WTC11 (cell line): ENCODE measurements around the gene BCL11A. TPM values are rescaled to one million over a fixed set of nuclear protein-coding genes. Genes with fewer than 3 reads are reported as not detected.

Experiments used
- ATAC-seq: fragments of 200-7000 bp; cut with Tn5 transposase; 2 replicates; pipeline ENCODE4 v1.10.0; 2021; ENCODE audit warnings: mild to moderate bottlenecking, moderate library complexity
- CTCF ChIA-PET: fragments of 300-600 bp; sonication (Branson Sonifier 250); formaldehyde crosslinking; loops from one replicate; lab custom pipeline; 2021; ENCODE audit warnings: antibody characterized with exemption; lab: Charles Lee
- POLR2A ChIA-PET: fragments of 350-600 bp; sonication (Branson Sonifier 250); formaldehyde crosslinking; loops from one replicate; lab custom pipeline; 2021; ENCODE audit warnings: antibody characterized with exemption; lab: Charles Lee
- DNase-seq: peaks from one replicate; pipeline ENCODE4 v3.0.0; 2021; ENCODE audit warnings: low spot score
- H3K27ac Mint-ChIP-seq: 2 replicates; pipeline ENCODE4 v1.8.0; 2021; ENCODE audit warnings: mixed read lengths
- H3K27me3 Mint-ChIP-seq: 2 replicates; pipeline ENCODE4 v1.8.0; 2021; ENCODE audit warnings: low read depth, mild to moderate bottlenecking, moderate library complexity, mixed read lengths
- H3K36me3 Mint-ChIP-seq: 2 replicates; pipeline ENCODE4 v1.8.0; 2021; ENCODE audit warnings: mixed read lengths
- H3K4me1 Mint-ChIP-seq: 2 replicates; pipeline ENCODE4 v1.8.0; 2022; ENCODE audit warnings: mixed read lengths
- H3K4me3 Mint-ChIP-seq: 2 replicates; pipeline ENCODE4 v1.8.0; 2021; ENCODE audit warnings: mild to moderate bottlenecking, moderate library complexity, mixed read lengths
- H3K9me3 Mint-ChIP-seq: 2 replicates; pipeline ENCODE4 v1.8.0; 2021; ENCODE audit warnings: mixed read lengths
- CBFB ChIP-seq: sonication (generic); formaldehyde crosslinking; IDR thresholded peaks from 2 replicates; pipeline ENCODE4 v1.8.1; 2022; ENCODE audit warnings: mild to moderate bottlenecking, low read depth, missing genetic modification reagents
- CREM ChIP-seq: sonication (generic); formaldehyde crosslinking; IDR thresholded peaks from 2 replicates; pipeline ENCODE4 v1.8.1; 2022; ENCODE audit warnings: mild to moderate bottlenecking, missing genetic modification reagents, moderate library complexity
- ELF4 ChIP-seq: sonication (generic); formaldehyde crosslinking; IDR thresholded peaks from 2 replicates; pipeline ENCODE4 v1.8.1; 2022; ENCODE audit warnings: low read depth, mild to moderate bottlenecking, moderate library complexity, missing genetic modification reagents
- FOXK1 ChIP-seq: sonication (generic); formaldehyde crosslinking; IDR thresholded peaks from 2 replicates; pipeline ENCODE4 v1.8.0; 2022; ENCODE audit warnings: mild to moderate bottlenecking, moderate library complexity, missing genetic modification reagents
- FOXP1 ChIP-seq: sonication (generic); formaldehyde crosslinking; IDR thresholded peaks from 2 replicates; pipeline ENCODE4 v1.8.0; 2022; ENCODE audit warnings: missing genetic modification reagents, mild to moderate bottlenecking, moderate library complexity, borderline replicate concordance
- GTF2I ChIP-seq: fragments of 250-450 bp; sonication (Bioruptor Pico); conservative IDR thresholded peaks from 2 replicates; pipeline ENCODE4 v1.4.0; 2021; ENCODE audit warnings: mild to moderate bottlenecking
- JUN ChIP-seq: sonication (generic); formaldehyde crosslinking; IDR thresholded peaks from 2 replicates; pipeline ENCODE4 v1.8.0; 2023; ENCODE audit warnings: mild to moderate bottlenecking, missing genetic modification reagents
- MLX ChIP-seq: sonication (generic); formaldehyde crosslinking; IDR thresholded peaks from 2 replicates; pipeline ENCODE4 v1.8.1; 2023; ENCODE audit warnings: mild to moderate bottlenecking, missing genetic modification reagents, moderate library complexity
- NR1H2 ChIP-seq: sonication (generic); formaldehyde crosslinking; IDR thresholded peaks from 2 replicates; pipeline ENCODE4 v1.9.0; 2021; ENCODE audit warnings: mild to moderate bottlenecking, moderate library complexity, missing genetic modification reagents
- RELA ChIP-seq: sonication (generic); formaldehyde crosslinking; IDR thresholded peaks from 2 replicates; pipeline ENCODE4 v1.8.1; 2022; ENCODE audit warnings: missing genetic modification reagents, mild to moderate bottlenecking, borderline replicate concordance
- RORB ChIP-seq: fragments of 250-450 bp; sonication (Bioruptor Pico); IDR thresholded peaks from 2 replicates; pipeline ENCODE4 v1.9.0; 2021; ENCODE audit warnings: mild to moderate bottlenecking
- TEAD1 ChIP-seq: sonication (generic); formaldehyde crosslinking; IDR thresholded peaks from 2 replicates; pipeline ENCODE4 v1.8.0; 2022; ENCODE audit warnings: mild to moderate bottlenecking, missing genetic modification reagents
- TP53 ChIP-seq: sonication (generic); formaldehyde crosslinking; IDR thresholded peaks from 2 replicates; pipeline ENCODE4 v1.8.1; 2023; ENCODE audit warnings: mild to moderate bottlenecking, missing genetic modification reagents
- ZBTB43 ChIP-seq: sonication (generic); formaldehyde crosslinking; IDR thresholded peaks from 2 replicates; pipeline ENCODE4 v1.8.1; 2023; ENCODE audit warnings: mild to moderate bottlenecking, missing genetic modification reagents
- ZNF121 ChIP-seq: sonication (generic); formaldehyde crosslinking; IDR thresholded peaks from 2 replicates; pipeline ENCODE4 v1.8.0; 2023; ENCODE audit warnings: missing genetic modification reagents
- ZNF423 ChIP-seq: fragments of 250-450 bp; sonication (Bioruptor Pico); IDR thresholded peaks from 2 replicates; pipeline ENCODE4 v2.1.2; 2022; ENCODE audit warnings: mild to moderate bottlenecking, moderate library complexity
- total RNA-seq: library from RNA; stranded (reverse); gene quantifications from 3 replicates; pipeline ENCODE4 v1.2.3, GENCODE V29; 2021
- TF ChIP-seq, protein P1 (sequence below): sonication (generic); formaldehyde crosslinking; IDR thresholded peaks from 2 replicates; pipeline ENCODE4 v1.8.1; 2022; ENCODE audit warnings: low read depth, mild to moderate bottlenecking, moderate library complexity, missing genetic modification reagents, borderline replicate concordance
- TF ChIP-seq, protein P2 (sequence below): sonication (generic); formaldehyde crosslinking; IDR thresholded peaks from 2 replicates; pipeline ENCODE4 v1.8.1; 2023; ENCODE audit warnings: mild to moderate bottlenecking, missing genetic modification reagents, moderate library complexity
- TF ChIP-seq, protein P3 (sequence below): fragments of 250-450 bp; sonication (Bioruptor Pico); IDR thresholded peaks from 2 replicates; pipeline ENCODE4 v1.9.0; 2021; ENCODE audit warnings: mild to moderate bottlenecking, borderline replicate concordance
- TF ChIP-seq, protein P4 (sequence below): sonication (generic); formaldehyde crosslinking; IDR thresholded peaks from 2 replicates; pipeline ENCODE4 v1.8.1; 2023; ENCODE audit warnings: mild to moderate bottlenecking, moderate library complexity, missing genetic modification reagents

Gene BCL11A
- total RNA-seq, 1 experiment from 2014 or later, result 53.2 TPM

DNA sequence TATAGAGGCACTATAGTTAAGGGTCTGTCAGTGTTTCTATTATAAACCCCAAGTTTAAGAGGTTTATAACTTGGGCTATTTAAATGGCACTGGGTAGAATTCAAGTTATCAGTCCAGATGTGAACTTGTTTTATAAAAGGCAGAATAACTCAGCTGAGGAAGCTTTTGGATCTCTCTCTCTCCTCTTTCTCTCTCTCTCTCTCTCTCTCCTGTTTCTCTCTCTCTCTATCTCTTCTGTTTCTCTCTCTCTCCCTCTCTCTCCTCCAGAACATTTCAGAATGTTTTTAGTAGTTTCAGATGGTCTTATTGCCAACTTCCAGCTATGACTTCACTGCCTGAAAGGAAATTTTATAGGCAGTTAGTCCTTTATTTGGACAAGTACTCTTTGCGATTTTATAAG is 6.4 kb upstream of the BCL11A start:
- H3K36me3 Mint-ChIP-seq, result no peaks in the 10 kb centered on the region
- H3K4me1 Mint-ChIP-seq, result peaks cover 25% of the 10 kb centered on the region
- ChIA-PET CTCF (interaction anchor here (1.4 to 2.9 kb wide), 4 partner anchors 15 to 180 kb away, joined by 3 to 43 read pairs (median 17); no protein-coding TSS in a partner anchor), POLR2A (no interaction called here)
- TF ChIP-seq TEAD1 (CRISPR knock-in tag) (no peak), FOXK1 (CRISPR knock-in tag) (no peak), CBFB (CRISPR knock-in tag) (no peak), JUN (CRISPR knock-in tag) (no peak), ELF4 (CRISPR knock-in tag) (no peak), MLX (CRISPR knock-in tag) (no peak), FOXP1 (CRISPR knock-in tag) (no peak), ZNF423 (no peak), NR1H2 (CRISPR knock-in tag) (no peak), CREM (CRISPR knock-in tag) (no peak), TP53 (CRISPR knock-in tag) (no peak), GTF2I (CRISPR knock-in tag) (no peak), ZBTB43 (CRISPR knock-in tag) (no peak), ZNF121 (no peak), RORB (CRISPR knock-in tag) (no peak), RELA (CRISPR knock-in tag) (no peak)
- TF ChIP-seq, protein P1, sequence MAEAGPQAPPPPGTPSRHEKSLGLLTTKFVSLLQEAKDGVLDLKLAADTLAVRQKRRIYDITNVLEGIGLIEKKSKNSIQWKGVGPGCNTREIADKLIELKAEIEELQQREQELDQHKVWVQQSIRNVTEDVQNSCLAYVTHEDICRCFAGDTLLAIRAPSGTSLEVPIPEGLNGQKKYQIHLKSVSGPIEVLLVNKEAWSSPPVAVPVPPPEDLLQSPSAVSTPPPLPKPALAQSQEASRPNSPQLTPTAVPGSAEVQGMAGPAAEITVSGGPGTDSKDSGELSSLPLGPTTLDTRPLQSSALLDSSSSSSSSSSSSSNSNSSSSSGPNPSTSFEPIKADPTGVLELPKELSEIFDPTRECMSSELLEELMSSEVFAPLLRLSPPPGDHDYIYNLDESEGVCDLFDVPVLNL (CRISPR knock-in tag), result no peak
- TF ChIP-seq, protein P2, sequence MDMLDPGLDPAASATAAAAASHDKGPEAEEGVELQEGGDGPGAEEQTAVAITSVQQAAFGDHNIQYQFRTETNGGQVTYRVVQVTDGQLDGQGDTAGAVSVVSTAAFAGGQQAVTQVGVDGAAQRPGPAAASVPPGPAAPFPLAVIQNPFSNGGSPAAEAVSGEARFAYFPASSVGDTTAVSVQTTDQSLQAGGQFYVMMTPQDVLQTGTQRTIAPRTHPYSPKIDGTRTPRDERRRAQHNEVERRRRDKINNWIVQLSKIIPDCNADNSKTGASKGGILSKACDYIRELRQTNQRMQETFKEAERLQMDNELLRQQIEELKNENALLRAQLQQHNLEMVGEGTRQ (CRISPR knock-in tag), result no peak
- TF ChIP-seq, protein P3, sequence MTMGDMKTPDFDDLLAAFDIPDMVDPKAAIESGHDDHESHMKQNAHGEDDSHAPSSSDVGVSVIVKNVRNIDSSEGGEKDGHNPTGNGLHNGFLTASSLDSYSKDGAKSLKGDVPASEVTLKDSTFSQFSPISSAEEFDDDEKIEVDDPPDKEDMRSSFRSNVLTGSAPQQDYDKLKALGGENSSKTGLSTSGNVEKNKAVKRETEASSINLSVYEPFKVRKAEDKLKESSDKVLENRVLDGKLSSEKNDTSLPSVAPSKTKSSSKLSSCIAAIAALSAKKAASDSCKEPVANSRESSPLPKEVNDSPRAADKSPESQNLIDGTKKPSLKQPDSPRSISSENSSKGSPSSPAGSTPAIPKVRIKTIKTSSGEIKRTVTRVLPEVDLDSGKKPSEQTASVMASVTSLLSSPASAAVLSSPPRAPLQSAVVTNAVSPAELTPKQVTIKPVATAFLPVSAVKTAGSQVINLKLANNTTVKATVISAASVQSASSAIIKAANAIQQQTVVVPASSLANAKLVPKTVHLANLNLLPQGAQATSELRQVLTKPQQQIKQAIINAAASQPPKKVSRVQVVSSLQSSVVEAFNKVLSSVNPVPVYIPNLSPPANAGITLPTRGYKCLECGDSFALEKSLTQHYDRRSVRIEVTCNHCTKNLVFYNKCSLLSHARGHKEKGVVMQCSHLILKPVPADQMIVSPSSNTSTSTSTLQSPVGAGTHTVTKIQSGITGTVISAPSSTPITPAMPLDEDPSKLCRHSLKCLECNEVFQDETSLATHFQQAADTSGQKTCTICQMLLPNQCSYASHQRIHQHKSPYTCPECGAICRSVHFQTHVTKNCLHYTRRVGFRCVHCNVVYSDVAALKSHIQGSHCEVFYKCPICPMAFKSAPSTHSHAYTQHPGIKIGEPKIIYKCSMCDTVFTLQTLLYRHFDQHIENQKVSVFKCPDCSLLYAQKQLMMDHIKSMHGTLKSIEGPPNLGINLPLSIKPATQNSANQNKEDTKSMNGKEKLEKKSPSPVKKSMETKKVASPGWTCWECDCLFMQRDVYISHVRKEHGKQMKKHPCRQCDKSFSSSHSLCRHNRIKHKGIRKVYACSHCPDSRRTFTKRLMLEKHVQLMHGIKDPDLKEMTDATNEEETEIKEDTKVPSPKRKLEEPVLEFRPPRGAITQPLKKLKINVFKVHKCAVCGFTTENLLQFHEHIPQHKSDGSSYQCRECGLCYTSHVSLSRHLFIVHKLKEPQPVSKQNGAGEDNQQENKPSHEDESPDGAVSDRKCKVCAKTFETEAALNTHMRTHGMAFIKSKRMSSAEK (CRISPR knock-in tag), result no peak
- TF ChIP-seq, protein P4, sequence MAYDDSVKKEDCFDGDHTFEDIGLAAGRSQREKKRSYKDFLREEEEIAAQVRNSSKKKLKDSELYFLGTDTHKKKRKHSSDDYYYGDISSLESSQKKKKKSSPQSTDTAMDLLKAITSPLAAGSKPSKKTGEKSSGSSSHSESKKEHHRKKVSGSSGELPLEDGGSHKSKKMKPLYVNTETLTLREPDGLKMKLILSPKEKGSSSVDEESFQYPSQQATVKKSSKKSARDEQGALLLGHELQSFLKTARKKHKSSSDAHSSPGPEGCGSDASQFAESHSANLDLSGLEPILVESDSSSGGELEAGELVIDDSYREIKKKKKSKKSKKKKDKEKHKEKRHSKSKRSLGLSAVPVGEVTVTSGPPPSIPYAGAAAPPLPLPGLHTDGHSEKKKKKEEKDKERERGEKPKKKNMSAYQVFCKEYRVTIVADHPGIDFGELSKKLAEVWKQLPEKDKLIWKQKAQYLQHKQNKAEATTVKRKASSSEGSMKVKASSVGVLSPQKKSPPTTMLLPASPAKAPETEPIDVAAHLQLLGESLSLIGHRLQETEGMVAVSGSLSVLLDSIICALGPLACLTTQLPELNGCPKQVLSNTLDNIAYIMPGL, result no peak
- no peaks in the 10 kb centered on the region for H3K9me3 Mint-ChIP-seq
- ATAC-seq (no peak), DNase-seq (no peak)
- no peak overlapping the region for H3K27ac Mint-ChIP-seq
- H3K4me3 Mint-ChIP-seq, result no peak overlapping the region
- peaks cover 19% of the 10 kb centered on the region for H3K27me3 Mint-ChIP-seq
